Nephron (organoid): Measurements from ENCODE around the gene CFAP126.

Source experiments
- H3K27ac Mint-ChIP-seq, 3 experiments: 2 replicates each; pipeline ENCODE4 v1.8.0; 2020; ENCODE audit warnings: mixed read lengths in 3 of 3, mild to moderate bottlenecking in 2 of 3, moderate library complexity in 1 of 3
- H3K27me3 Mint-ChIP-seq: 2 replicates; pipeline ENCODE4 v1.8.0; 2021; ENCODE audit warnings: low read depth, mild to moderate bottlenecking, moderate library complexity, mixed read lengths
- H3K36me3 Mint-ChIP-seq: 2 replicates; pipeline ENCODE4 v1.8.0; 2020; ENCODE audit warnings: low read depth, mixed read lengths
- H3K4me1 Mint-ChIP-seq: 2 replicates; pipeline ENCODE4 v1.8.0; 2020; ENCODE audit warnings: mixed read lengths
- H3K4me3 Mint-ChIP-seq, 3 experiments: 2 replicates each; pipeline ENCODE4 v1.8.0; 2020; ENCODE audit warnings: mild to moderate bottlenecking in 3 of 3, mixed read lengths in 3 of 3, moderate library complexity in 2 of 3
- H3K9me3 Mint-ChIP-seq: 2 replicates; pipeline ENCODE4 v1.8.0; 2020; ENCODE audit warnings: mixed read lengths
- CTCF ChIP-seq, 3 experiments: fragments of 200-600 bp; sonication (generic); IDR thresholded peaks; one replicate each; pipeline ENCODE4 v1.5.0; 2021; ENCODE audit warnings: antibody characterized with exemption in 3 of 3; ENCODE audit not compliant: unreplicated experiment in 3 of 3

CFAP126 gene

DNA sequence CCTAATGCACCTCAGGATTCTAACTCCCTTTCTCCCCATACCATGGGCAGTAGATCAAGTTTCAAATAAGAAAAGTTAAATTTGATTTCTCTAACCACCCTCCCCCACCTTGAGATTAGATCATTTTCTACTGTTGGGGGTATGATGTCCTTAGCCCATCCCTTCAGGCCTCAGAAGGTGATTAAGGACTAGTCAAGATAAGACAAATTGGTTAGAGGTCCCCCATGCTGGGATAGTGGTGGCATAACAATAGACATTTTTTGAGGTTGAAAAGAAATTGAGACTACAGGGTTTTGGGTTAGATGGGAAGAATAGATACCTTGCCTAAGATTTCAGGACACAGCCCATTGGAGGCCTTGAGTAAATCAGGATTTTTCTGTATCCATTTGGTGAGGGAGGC is 2.5 kb downstream of the CFAP126 start:
- no peaks in the 10 kb centered on the region for H3K27me3 Mint-ChIP-seq
- H3K27ac Mint-ChIP-seq = no peak overlapping the region
- H3K4me1 Mint-ChIP-seq = no peaks in the 10 kb centered on the region
- no peak overlapping the region for H3K4me3 Mint-ChIP-seq
- no peaks in the 10 kb centered on the region for H3K9me3 Mint-ChIP-seq
- no peak for TF ChIP-seq CTCF (IDR thresholded peaks at IDR 0.05; ENCODE audit: unreplicated experiment in 3 of 3)
- peaks cover 34% of the 10 kb centered on the region for H3K36me3 Mint-ChIP-seq

DNA sequence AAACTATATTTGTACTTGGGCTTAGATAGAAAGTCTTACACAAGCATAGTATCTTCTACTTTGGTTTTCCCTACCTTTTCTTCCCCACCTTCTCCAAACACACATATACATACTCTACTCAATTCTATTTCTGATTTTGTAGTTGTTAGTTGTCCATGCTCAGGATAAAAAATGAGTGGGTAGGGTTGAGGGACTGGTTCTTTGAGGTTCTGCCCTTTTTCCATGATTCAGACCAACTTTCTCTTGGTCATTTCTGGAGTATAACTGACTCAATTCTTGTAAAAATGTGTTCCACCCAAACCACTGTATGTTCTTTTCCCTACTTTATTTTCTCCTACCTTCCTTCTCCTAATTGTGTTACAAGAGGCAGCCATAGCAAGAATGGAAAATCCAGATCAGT is 3.3 kb downstream of the CFAP126 start:
- no peaks in the 10 kb centered on the region for H3K9me3 Mint-ChIP-seq
- no peaks in the 10 kb centered on the region for H3K27me3 Mint-ChIP-seq
- H3K27ac Mint-ChIP-seq = no peak overlapping the region
- TF ChIP-seq CTCF (IDR thresholded peaks at IDR 0.05; ENCODE audit: unreplicated experiment in 3 of 3) = no peak
- H3K4me3 Mint-ChIP-seq = no peak overlapping the region
- peaks cover 5% of the 10 kb centered on the region for H3K4me1 Mint-ChIP-seq
- H3K36me3 Mint-ChIP-seq = peaks cover 42% of the 10 kb centered on the region

DNA sequence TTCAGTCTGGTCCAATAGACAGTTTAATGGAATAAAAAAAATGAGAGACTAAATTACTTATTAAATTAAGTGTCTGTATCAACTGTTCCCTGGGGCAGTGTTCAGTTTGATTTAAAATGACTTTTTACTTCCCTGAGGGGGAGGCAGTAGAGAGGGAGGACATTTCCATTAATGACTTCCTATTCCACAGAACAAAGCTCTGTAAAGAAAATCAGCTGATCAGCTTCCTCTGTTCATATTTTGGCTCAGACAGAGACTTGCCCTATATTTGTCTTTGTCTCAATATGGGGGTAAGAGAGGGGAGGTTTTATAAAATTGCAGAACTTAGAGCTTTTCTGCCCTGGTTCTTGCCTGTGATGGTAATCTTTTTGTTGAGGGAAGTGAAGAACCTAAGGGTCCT is 8.4 kb downstream of the CFAP126 start:
- no peaks in the 10 kb centered on the region for H3K27me3 Mint-ChIP-seq
- no peaks in the 10 kb centered on the region for H3K9me3 Mint-ChIP-seq
- H3K36me3 Mint-ChIP-seq = peaks cover 43% of the 10 kb centered on the region
- peaks cover 8% of the 10 kb centered on the region for H3K4me1 Mint-ChIP-seq
- peak overlapping the region; percentile 64 to 88 (median 82) for H3K27ac Mint-ChIP-seq
- no peak for TF ChIP-seq CTCF (IDR thresholded peaks at IDR 0.05; ENCODE audit: unreplicated experiment in 3 of 3)
- no peak overlapping the region for H3K4me3 Mint-ChIP-seq

GRCh38 chr1:161357073-161357472 is 10.6 kb downstream of the CFAP126 start:
- no peaks in the 10 kb centered on the region for H3K27me3 Mint-ChIP-seq
- H3K9me3 Mint-ChIP-seq = no peaks in the 10 kb centered on the region
- H3K27ac Mint-ChIP-seq = no peak overlapping the region
- no peak overlapping the region for H3K4me3 Mint-ChIP-seq
- H3K36me3 Mint-ChIP-seq = peaks cover 33% of the 10 kb centered on the region
- no peak for TF ChIP-seq CTCF (IDR thresholded peaks at IDR 0.05; ENCODE audit: unreplicated experiment in 3 of 3)
- H3K4me1 Mint-ChIP-seq = peaks cover 8% of the 10 kb centered on the region

DNA sequence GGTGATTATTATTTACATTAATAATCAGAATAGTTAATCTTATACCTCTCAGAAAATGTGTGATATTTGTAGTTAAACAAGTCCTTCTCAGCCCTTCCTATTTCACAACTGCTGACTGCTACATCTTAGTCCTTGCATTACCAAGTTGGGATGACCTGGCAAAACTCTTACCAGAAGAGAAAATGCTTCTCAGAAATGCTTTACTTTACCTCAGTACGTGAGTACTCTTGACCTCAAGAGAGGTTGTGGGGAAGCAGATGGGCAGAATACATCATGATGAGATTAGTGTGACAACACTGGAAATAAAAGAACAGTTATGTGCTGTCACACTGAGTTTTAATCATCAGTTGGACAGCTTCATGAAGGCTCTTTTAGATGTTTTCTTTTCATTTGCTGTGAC is 16.2 kb downstream of the CFAP126 start:
- Mint-ChIP-seq H3K27me3 (no peaks in the 10 kb centered on the region), H3K27ac (no peak overlapping the region), H3K9me3 (no peaks in the 10 kb centered on the region), H3K4me3 (no peak overlapping the region), H3K4me1 (no peaks in the 10 kb centered on the region), H3K36me3 (peaks cover 25% of the 10 kb centered on the region)
- TF ChIP-seq CTCF (IDR thresholded peaks at IDR 0.05; ENCODE audit: unreplicated experiment in 3 of 3) = no peak

DNA sequence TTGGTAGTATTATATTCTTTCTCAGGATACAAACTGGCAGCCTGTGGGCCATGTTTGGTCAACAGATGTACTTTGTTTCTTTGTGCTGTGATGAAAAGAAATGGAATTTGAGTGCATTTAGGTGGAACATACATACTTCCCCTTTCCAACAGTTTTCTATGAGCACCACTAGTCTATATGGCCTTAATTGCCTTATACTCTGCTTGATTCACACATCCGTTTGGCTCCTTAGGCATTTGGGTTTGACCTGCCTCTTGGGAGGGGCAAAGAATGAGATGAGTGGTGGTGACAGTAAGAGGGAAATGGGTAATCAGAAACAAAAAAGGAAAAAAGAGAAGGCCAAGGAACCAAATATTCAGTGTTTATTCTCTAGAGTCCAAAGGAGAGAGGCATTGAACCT is 17.0 kb downstream of the CFAP126 start:
- no peak overlapping the region for H3K27ac Mint-ChIP-seq
- no peak overlapping the region for H3K4me3 Mint-ChIP-seq
- no peaks in the 10 kb centered on the region for H3K27me3 Mint-ChIP-seq
- TF ChIP-seq CTCF (IDR thresholded peaks at IDR 0.05; ENCODE audit: unreplicated experiment in 3 of 3) = no peak
- no peaks in the 10 kb centered on the region for H3K4me1 Mint-ChIP-seq
- H3K36me3 Mint-ChIP-seq = peaks cover 21% of the 10 kb centered on the region
- no peaks in the 10 kb centered on the region for H3K9me3 Mint-ChIP-seq
